COLO829 (cell line): Measurements from ENCODE around the gene RALB.

Experiments used
- DNase-seq: peaks from one replicate; pipeline ENCODE4 v3.0.0; 2012; ENCODE audit warnings: low spot score

Gene RALB

DNA sequence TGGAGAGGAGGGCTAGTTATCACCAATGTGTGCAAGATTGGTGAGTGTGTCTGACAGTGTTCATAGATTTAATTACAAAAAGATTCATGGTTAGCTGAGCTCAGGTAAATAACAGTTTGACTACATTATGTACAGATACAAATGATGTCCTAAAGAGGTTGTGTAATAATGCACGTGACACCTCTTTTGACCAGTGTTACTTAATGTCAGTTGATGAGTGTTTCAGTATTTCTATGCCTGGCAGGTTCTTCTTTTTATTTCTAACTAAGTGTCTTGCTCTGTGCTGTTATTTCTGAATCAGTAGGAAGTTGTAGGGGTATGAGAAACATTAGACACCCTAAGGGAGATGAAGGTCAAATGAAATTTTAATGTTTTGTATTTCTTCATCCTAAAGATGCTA, 85.4 kb downstream of the RALB start:
- no peak for DNase-seq

DNA sequence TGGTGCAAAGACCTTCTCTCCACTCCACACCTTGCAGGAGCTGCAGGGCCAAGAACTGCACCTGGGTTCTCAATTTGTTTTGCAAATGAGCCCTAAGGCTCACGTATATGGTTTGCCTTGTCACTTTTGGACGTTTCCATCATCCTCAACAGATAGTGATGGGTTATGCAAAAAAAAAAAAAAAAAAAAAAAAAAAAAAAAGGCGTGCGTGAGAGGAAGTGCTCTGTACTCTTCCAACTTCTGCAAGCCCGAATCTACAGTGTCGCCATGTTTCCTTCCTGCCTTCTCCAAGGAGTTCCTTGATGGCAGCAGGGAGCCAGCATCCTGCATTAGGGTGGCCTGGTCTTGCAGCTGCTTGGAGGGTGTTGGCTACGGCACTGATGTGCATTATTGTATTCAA, 89.3 kb downstream of the RALB start:
- no peak for DNase-seq

DNA sequence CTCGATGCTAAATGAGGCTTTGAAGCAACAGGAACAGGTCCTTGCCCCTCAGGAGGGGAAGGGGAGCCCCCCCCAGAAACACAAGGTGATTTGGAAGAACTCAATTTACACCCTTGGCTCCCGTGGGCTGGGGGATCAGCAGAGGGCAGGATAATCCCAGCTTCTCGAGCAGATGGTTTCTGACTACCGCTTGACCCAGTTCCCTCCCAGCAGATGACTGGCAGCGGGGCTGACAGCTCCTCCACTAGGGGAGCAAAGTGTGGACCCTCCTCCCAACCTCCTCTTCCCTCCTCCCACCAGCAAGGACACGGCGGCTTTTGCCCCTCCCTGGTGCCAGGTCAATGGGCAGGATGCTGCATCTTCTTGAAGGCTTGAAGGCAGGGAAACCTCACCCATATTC, 89.8 kb downstream of the RALB start:
- DNase-seq: no peak

DNA sequence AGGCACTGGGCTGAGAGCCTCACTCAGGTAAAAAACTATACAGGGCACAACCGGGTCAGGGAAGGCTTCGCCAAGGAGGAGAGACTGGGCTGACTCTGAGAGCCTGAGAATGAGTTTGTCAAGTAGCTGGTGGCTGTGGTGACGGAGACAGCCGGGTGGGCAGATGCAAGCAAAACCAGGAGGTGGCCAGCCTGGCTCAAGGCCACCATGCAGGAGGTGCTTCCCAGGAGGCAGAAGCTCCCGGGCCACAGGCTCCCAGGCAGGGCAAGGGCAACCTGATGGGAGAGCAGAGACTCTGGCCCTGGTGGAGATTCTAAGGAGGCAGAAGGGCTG, 90.4 kb downstream of the RALB start:
- no peak for DNase-seq

DNA sequence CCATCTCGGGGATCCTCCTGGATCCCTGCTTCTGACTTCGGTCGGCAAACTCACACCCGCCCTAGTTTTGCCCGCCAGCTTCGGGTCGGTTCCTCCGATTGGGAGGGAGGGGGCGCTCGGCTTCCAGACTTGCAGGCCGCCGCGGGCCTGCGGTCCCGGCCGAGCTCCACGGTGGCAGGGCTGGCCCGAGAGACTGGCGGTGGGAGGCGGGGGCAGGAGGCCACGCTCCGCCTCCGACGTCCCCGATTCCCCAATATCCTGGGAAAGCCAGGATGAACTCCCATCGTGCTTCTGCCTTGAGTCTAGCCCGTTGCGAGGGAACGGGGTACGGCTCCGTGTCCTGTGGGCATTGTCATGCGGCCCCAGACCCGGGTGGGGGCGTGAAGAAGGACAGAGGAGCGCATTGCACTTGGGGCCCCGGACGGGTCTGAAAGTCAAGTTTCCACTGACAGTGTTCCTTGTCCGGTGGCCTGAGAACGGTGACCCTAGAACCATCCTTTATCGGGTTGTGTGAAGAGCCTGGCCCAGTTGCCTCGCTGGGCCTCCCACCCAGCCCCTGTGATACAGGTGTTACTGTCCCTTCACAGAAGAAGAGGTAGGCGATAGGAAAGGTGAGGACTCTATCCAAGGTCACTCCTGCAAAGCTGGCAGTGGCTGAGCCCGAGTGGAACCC, 90.9 kb downstream of the RALB start:
- peak; percentile 35 for DNase-seq
